HG03520 (cell line): ENCODE results near the gene CCDC142.

ENCODE experiments used
- ATAC-seq: cut with Tn5 transposase; IDR thresholded peaks from one replicate; pipeline ENCODE4 v1.9.1; 2021; ENCODE audit warnings: mild to moderate bottlenecking, moderate library complexity; ENCODE audit not compliant: unreplicated experiment

The CCDC142 gene

GRCh38 chr2:74514368-74515270 is 31.8 kb upstream of the CCDC142 start, which contains the start of gene TLX2:
Gene TLX2, plus strand, starts transcription at chr2:74514450. Its CDS starts 357 bp downstream, at chr2:74514807.
- no peak for ATAC-seq

GRCh38 chr2:74513605-74514367 is 31.0 kb upstream of the CCDC142 start:
- ATAC-seq = no peak

- no peak for ATAC-seq
These were observed 30.2 kb upstream of the CCDC142 start for GRCh38 chr2:74512744-74513604.

GRCh38 chr2:74511104-74511989 is 28.5 kb upstream of the CCDC142 start:
- ATAC-seq = no peak

GRCh38 chr2:74510272-74510671 is 27.5 kb upstream of the CCDC142 start:
- ATAC-seq = no peak

GRCh38 chr2:74507926-74508520 is 25.2 kb upstream of the CCDC142 start:
- ATAC-seq = peak; percentile 10

- ATAC-seq = peak; percentile 82
These were observed 24.5 kb upstream of the CCDC142 start, which contains the start of gene PCGF1 for GRCh38 chr2:74507145-74507925. Gene PCGF1, minus strand, starts transcription at chr2:74507695. Its CDS starts 27 bp downstream, at chr2:74507668.

GRCh38 chr2:74505448-74506246 is 22.8 kb upstream of the CCDC142 start:
- ATAC-seq = no peak

GRCh38 chr2:74504591-74504990 is 21.8 kb upstream of the CCDC142 start:
- ATAC-seq = no peak

GRCh38 chr2:74503506-74504475 is 21.0 kb upstream of the CCDC142 start:
- no peak for ATAC-seq

- ATAC-seq = no peak
These were observed 20.1 kb upstream of the CCDC142 start for GRCh38 chr2:74502720-74503505.

- no peak for ATAC-seq
These were observed 19.4 kb upstream of the CCDC142 start for GRCh38 chr2:74502147-74502719.

- ATAC-seq = no peak
These were observed 18.7 kb upstream of the CCDC142 start for GRCh38 chr2:74501335-74502071.

GRCh38 chr2:74500578-74500946 is 17.8 kb upstream of the CCDC142 start:
- no peak for ATAC-seq
